Cardiac fibroblast (primary cell): Measurements from ENCODE around the gene CYTH3.

Experiments
- DNase-seq, 2 donors: peaks; one replicate each; pipeline versions ENCODE4 v3.0.0 to v3.0.0-alpha.2; 2010; ENCODE audit warnings: low read depth in 2 of 2
- H3K4me3 ChIP-seq, 2 donors: replicated peaks in 1 of 2; 1 replicate in 1 of 2; 2 replicates in 1 of 2; pipeline ENCODE4 v1.5.1; 2011; ENCODE audit warnings: low read depth in 2 of 2, low read length in 2 of 2, mild to moderate bottlenecking in 2 of 2, moderate library complexity in 1 of 2
- CTCF ChIP-seq: IDR thresholded peaks from one replicate; pipeline ENCODE4 v1.5.1; 2011; ENCODE audit warnings: low read depth, mild to moderate bottlenecking, low read length, inconsistent platforms

The CYTH3 gene

GRCh38 chr7:6210621-6211372, 61.6 kb downstream of the CYTH3 start:
- DNase-seq, result no peak
- no peak for TF ChIP-seq CTCF
- no peak overlapping the region for H3K4me3 ChIP-seq

GRCh38 chr7:6209340-6209739, 63.1 kb downstream of the CYTH3 start:
- TF ChIP-seq CTCF, result no peak
- no peak overlapping the region for H3K4me3 ChIP-seq
- peak in 1 of 2 donors; percentile 43 for DNase-seq

- no peak overlapping the region for H3K4me3 ChIP-seq
- no peak for DNase-seq
- no peak for TF ChIP-seq CTCF
Observed at GRCh38 chr7:6208573-6209328, 63.7 kb downstream of the CYTH3 start.

GRCh38 chr7:6205971-6206660, 66.3 kb downstream of the CYTH3 start:
- no peak for TF ChIP-seq CTCF
- DNase-seq, result peak; percentile 40 to 48
- H3K4me3 ChIP-seq, result no peak overlapping the region

GRCh38 chr7:6203381-6203780, 69.0 kb downstream of the CYTH3 start:
- no peak overlapping the region for H3K4me3 ChIP-seq
- no peak for DNase-seq

GRCh38 chr7:6202117-6202516, 70.3 kb downstream of the CYTH3 start:
- TF ChIP-seq CTCF, result no peak
- DNase-seq, result no peak
- H3K4me3 ChIP-seq, result no peak overlapping the region

More at GRCh38 chr7:6203381-6203780, 69.0 kb downstream of the CYTH3 start:
- no peak for TF ChIP-seq CTCF
